ENCODE results near the gene CNKSR2. TPM values are rescaled to one million over a fixed set of nuclear protein-coding genes. Genes with fewer than 3 reads are reported as not detected.

The CNKSR2 gene
- total RNA-seq, 1 experiment from 2014 or later, result 2.0 TPM

DNA sequence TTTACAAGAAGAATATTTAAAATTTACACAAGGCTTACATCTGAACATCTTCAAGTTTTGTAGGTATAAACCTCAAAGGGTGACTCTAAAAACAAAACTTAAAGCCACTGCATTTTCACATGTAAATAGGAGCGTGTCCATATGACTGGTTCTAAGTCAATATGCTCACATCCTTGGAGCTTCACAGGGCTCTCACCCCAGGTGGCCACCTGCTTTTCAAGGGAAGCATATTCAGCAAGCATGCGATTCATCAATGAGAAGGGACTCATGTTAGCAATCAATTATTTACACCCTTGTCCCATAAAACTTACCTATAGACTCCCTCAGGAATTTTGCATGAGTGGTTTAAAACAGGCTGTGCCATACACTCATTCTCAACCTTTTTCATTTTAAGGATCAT, 301.7 kb downstream of the CNKSR2 start:
- BruUV-seq (replicated peaks), result no TSS peak
- no peaks in the 10 kb centered on the region for H3F3A ChIP-seq (ENCODE audit: low read length, unreplicated experiment)
- H3K9me3 ChIP-seq (ENCODE audit: low read length), result no peaks in the 10 kb centered on the region
- no peak overlapping the region for H3K4me2 ChIP-seq (ENCODE audit: low read length)
- no peak for DNase-seq
- no peak overlapping the region for H3K4me3 ChIP-seq (ENCODE audit: low read length)
- H3K9me2 ChIP-seq (replicated peaks; ENCODE audit: low read length), result no peaks in the 10 kb centered on the region
- CTCF ChIA-PET, result no interaction called here
- no peak for ATAC-seq
- TF ChIP-seq EZH2 (IDR thresholded peaks at IDR 0.05; ENCODE audit: low read length, unreplicated experiment) (no peak), EZH2phosphoT487 (IDR thresholded peaks at IDR 0.05; ENCODE audit: borderline replicate concordance, low read length) (no peak)
- TF ChIP-seq, protein P1, sequence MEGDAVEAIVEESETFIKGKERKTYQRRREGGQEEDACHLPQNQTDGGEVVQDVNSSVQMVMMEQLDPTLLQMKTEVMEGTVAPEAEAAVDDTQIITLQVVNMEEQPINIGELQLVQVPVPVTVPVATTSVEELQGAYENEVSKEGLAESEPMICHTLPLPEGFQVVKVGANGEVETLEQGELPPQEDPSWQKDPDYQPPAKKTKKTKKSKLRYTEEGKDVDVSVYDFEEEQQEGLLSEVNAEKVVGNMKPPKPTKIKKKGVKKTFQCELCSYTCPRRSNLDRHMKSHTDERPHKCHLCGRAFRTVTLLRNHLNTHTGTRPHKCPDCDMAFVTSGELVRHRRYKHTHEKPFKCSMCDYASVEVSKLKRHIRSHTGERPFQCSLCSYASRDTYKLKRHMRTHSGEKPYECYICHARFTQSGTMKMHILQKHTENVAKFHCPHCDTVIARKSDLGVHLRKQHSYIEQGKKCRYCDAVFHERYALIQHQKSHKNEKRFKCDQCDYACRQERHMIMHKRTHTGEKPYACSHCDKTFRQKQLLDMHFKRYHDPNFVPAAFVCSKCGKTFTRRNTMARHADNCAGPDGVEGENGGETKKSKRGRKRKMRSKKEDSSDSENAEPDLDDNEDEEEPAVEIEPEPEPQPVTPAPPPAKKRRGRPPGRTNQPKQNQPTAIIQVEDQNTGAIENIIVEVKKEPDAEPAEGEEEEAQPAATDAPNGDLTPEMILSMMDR (conservative IDR thresholded peaks at IDR 0.05; ENCODE audit: low read depth, low read length), result no peak
- H3K9ac ChIP-seq (ENCODE audit: low read length), result no peak overlapping the region
- intact Hi-C loops (cut with micrococcal nuclease), result no loop called here
- H3K4me1 ChIP-seq (ENCODE audit: insufficient read depth, low read length), result peaks cover 7% of the 10 kb centered on the region
- H3K79me2 ChIP-seq (ENCODE audit: low read length), result no peaks in the 10 kb centered on the region
- no peaks in the 10 kb centered on the region for H3K36me3 ChIP-seq (ENCODE audit: low read depth, low read length)
- POLR2A ChIA-PET (ENCODE audit: unreplicated experiment), result no interaction called here
- H2AFZ ChIP-seq (ENCODE audit: low read length), result no peak overlapping the region
- H3K27me3 ChIP-seq (ENCODE audit: low read length), result no peaks in the 10 kb centered on the region
- H4K20me1 ChIP-seq (ENCODE audit: low read length), result no peaks in the 10 kb centered on the region
- H3K27ac ChIP-seq (ENCODE audit: low read length), result no peak overlapping the region

DNA sequence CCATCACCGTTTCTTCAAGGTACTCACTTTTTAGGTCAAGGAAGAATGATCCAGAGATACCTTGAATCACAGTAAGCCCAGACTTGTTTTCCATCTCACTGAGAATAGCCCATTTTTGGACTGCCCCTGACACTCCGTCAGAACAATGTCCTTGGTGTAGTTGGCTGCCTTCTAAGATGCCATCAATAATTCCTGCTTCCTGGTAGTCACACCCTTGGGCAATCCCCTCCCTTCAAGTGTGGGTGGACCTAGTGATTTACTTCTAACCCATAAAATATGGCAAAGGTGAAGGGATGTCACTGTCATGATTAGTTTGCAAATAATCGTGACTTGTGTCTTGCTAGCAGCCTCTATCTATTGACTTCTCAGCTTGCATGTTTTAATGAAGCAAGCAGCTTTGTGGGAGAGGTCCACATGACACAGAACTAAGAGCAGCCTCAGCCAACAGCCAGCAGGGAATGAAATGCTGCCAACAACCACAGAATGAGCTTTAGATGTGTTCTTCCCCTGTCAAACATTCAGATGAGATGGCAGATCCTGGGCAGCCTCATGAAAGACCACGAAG, 303.9 kb downstream of the CNKSR2 start:
- Histone ChIP-seq H3K36me3 (ENCODE audit: low read depth, low read length) (no peaks in the 10 kb centered on the region), H3K27ac (ENCODE audit: low read length) (no peak overlapping the region), H4K20me1 (ENCODE audit: low read length) (no peaks in the 10 kb centered on the region), H3K79me2 (ENCODE audit: low read length) (no peaks in the 10 kb centered on the region), H3K9ac (ENCODE audit: low read length) (no peak overlapping the region), H3K4me3 (ENCODE audit: low read length) (no peak overlapping the region), H3K9me2 (replicated peaks; ENCODE audit: low read length) (no peaks in the 10 kb centered on the region), H3K4me1 (ENCODE audit: insufficient read depth, low read length) (peaks cover 7% of the 10 kb centered on the region), H3K9me3 (ENCODE audit: low read length) (no peaks in the 10 kb centered on the region), H3K27me3 (ENCODE audit: low read length) (no peaks in the 10 kb centered on the region), H3K4me2 (ENCODE audit: low read length) (no peak overlapping the region), H2AFZ (ENCODE audit: low read length) (no peak overlapping the region), H3F3A (ENCODE audit: low read length, unreplicated experiment) (no peaks in the 10 kb centered on the region)
- DNase-seq, result peak; percentile 4
- intact Hi-C loops (cut with micrococcal nuclease), result no loop called here
- no peak for ATAC-seq
- CTCF ChIA-PET, result no interaction called here
- POLR2A ChIA-PET (ENCODE audit: unreplicated experiment), result no interaction called here
- BruUV-seq (replicated peaks), result no TSS peak
- TF ChIP-seq, protein P1 (conservative IDR thresholded peaks at IDR 0.05; ENCODE audit: low read depth, low read length), result no peak
- TF ChIP-seq EZH2phosphoT487 (IDR thresholded peaks at IDR 0.05; ENCODE audit: borderline replicate concordance, low read length) (no peak), EZH2 (IDR thresholded peaks at IDR 0.05; ENCODE audit: low read length, unreplicated experiment) (no peak)

DNA sequence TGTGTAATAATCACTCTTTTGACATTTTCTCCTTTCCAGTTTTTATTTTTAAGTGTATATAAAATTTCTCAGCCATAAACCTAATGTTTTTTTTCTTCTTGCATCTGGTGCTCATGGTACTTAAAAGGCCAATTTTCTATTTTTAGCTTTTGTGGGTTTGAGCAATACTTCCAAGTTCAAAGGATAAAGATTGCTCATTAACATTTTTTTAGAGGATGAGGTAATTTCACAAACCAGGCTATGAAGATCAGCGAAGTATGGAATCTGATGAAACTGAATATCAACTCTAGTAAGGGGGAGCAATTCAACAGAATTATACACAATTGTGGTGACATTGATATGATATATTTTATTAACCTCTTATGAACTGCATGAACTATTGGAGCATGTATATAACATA, 309.7 kb downstream of the CNKSR2 start:
- H3K9ac ChIP-seq (ENCODE audit: low read length), result no peak overlapping the region
- no peak overlapping the region for H3K4me3 ChIP-seq (ENCODE audit: low read length)
- no peaks in the 10 kb centered on the region for H3K27me3 ChIP-seq (ENCODE audit: low read length)
- H2AFZ ChIP-seq (ENCODE audit: low read length), result no peak overlapping the region
- intact Hi-C loops (cut with micrococcal nuclease), result no loop called here
- no peaks in the 10 kb centered on the region for H3K79me2 ChIP-seq (ENCODE audit: low read length)
- no peaks in the 10 kb centered on the region for H3K36me3 ChIP-seq (ENCODE audit: low read depth, low read length)
- no peak for DNase-seq
- H4K20me1 ChIP-seq (ENCODE audit: low read length), result no peaks in the 10 kb centered on the region
- no peak overlapping the region for H3K27ac ChIP-seq (ENCODE audit: low read length)
- CTCF ChIA-PET, result no interaction called here
- H3K4me1 ChIP-seq (ENCODE audit: insufficient read depth, low read length), result no peaks in the 10 kb centered on the region
- no peaks in the 10 kb centered on the region for H3F3A ChIP-seq (ENCODE audit: low read length, unreplicated experiment)
- no peaks in the 10 kb centered on the region for H3K9me3 ChIP-seq (ENCODE audit: low read length)
- H3K9me2 ChIP-seq (replicated peaks; ENCODE audit: low read length), result no peaks in the 10 kb centered on the region
- H3K4me2 ChIP-seq (ENCODE audit: low read length), result no peak overlapping the region
- ATAC-seq, result no peak
- BruUV-seq (replicated peaks), result no TSS peak
- POLR2A ChIA-PET (ENCODE audit: unreplicated experiment), result no interaction called here
- TF ChIP-seq EZH2 (IDR thresholded peaks at IDR 0.05; ENCODE audit: low read length, unreplicated experiment) (no peak), EZH2phosphoT487 (IDR thresholded peaks at IDR 0.05; ENCODE audit: borderline replicate concordance, low read length) (no peak)
- TF ChIP-seq, protein P1 (conservative IDR thresholded peaks at IDR 0.05; ENCODE audit: low read depth, low read length), result no peak

All from PC-3 (cell line).